Transverse colon (tissue), 4 donors: ENCODE data around the gene CAT.

ENCODE experiments used
- CTCF ChIP-seq, 5 experiments: fragments of 200-600 bp in 3 of 5; fragments of 450-650 bp in 2 of 5; sonication (generic) in 3 of 5; IDR thresholded peaks; 1 replicate in 2 of 5; 2 replicates in 3 of 5; pipeline ENCODE4 v1.5.1; 2016 to 2017; ENCODE audit warnings: antibody characterized with exemption in 5 of 5, inconsistent platforms in 3 of 5, mild to moderate bottlenecking in 2 of 5, moderate library complexity in 1 of 5
- EP300 ChIP-seq: sonication (generic); formaldehyde crosslinking; IDR thresholded peaks from one replicate; pipeline ENCODE4 v1.6.1; 2017; ENCODE audit warnings: antibody characterized with exemption, low read depth
- POLR2A ChIP-seq: fragments of 450-650 bp; IDR thresholded peaks from one replicate; pipeline ENCODE4 v1.6.1; 2016; ENCODE audit warnings: antibody characterized with exemption, mild to moderate bottlenecking, moderate library complexity
- POLR2AphosphoS5 ChIP-seq, 3 donors: sonication (generic); formaldehyde crosslinking; IDR thresholded peaks; one replicate each; pipeline ENCODE4 v1.6.1; 2016; ENCODE audit warnings: antibody characterized with exemption in 3 of 3

GRCh38 chr11:34395916-34396550 lies 42.7 kb upstream of the CAT start:
- TF ChIP-seq CTCF (IDR thresholded peaks at IDR 0.05) (no peak), POLR2A (no peak), EP300 (no peak), POLR2AphosphoS5 (IDR thresholded peaks at IDR 0.05) (no peak)
